NCI-H82 (cell line): ENCODE results near the gene GCN1.
A peak's percentile ranks its signal among the peaks of the same experiment; 100 is the strongest.
"Not testable (repeated sequence)": the region's sequence is repeated elsewhere in the genome, so short reads cannot be mapped to it uniquely, and the experiment has no call there.

ENCODE experiments used
- DNase-seq: peaks from one replicate; lab custom pipeline; 2025; lab: John Stamatoyannopoulos, UW

Gene GCN1

GRCh38 chr12:120213758-120214157, 19.2 kb upstream of the GCN1 start:
- DNase-seq, result no peak

- not testable (repeated sequence) for DNase-seq
Measured at GRCh38 chr12:120213182-120213581, 18.7 kb upstream of the GCN1 start.

GRCh38 chr12:120212301-120212700, 17.8 kb upstream of the GCN1 start:
- DNase-seq, result no peak

GRCh38 chr12:120211904-120212283, 17.4 kb upstream of the GCN1 start:
- no peak for DNase-seq

GRCh38 chr12:120211243-120211903, 16.9 kb upstream of the GCN1 start:
- no peak for DNase-seq

GRCh38 chr12:120209851-120210250, 15.3 kb upstream of the GCN1 start:
- DNase-seq, result no peak

GRCh38 chr12:120207227-120207626, 12.7 kb upstream of the GCN1 start:
- DNase-seq, result no peak

GRCh38 chr12:120206781-120207180, 12.3 kb upstream of the GCN1 start:
- not testable (repeated sequence) for DNase-seq

- no peak for DNase-seq
Measured at GRCh38 chr12:120206228-120206627, 11.7 kb upstream of the GCN1 start.

- DNase-seq, result no peak
Measured at GRCh38 chr12:120204171-120204570, 9.7 kb upstream of the GCN1 start.

GRCh38 chr12:120200364-120200800, 5.9 kb upstream of the GCN1 start:
- no peak for DNase-seq

- DNase-seq, result peak; percentile 26
Measured at GRCh38 chr12:120199595-120200306, 5.2 kb upstream of the GCN1 start.

GRCh38 chr12:120199025-120199424, 4.5 kb upstream of the GCN1 start:
- DNase-seq, result no peak

GRCh38 chr12:120197542-120197887, 3.0 kb upstream of the GCN1 start:
- DNase-seq, result no peak

GRCh38 chr12:120196817-120197541, 2.5 kb upstream of the GCN1 start:
- peak; percentile 35 for DNase-seq

- DNase-seq, result peak; percentile 57
Measured at GRCh38 chr12:120196363-120196762, 1.8 kb upstream of the GCN1 start.

- peak; percentile 48 for DNase-seq
Measured at GRCh38 chr12:120194226-120194533, 335 bp downstream of the GCN1 start.

- DNase-seq, result not testable (repeated sequence)
Measured at GRCh38 chr12:120193286-120193685, 1.2 kb downstream of the GCN1 start.

- no peak for DNase-seq
Measured at GRCh38 chr12:120190985-120191480, 3.5 kb downstream of the GCN1 start.

- no peak for DNase-seq
Measured at GRCh38 chr12:120190386-120190785, 4.1 kb downstream of the GCN1 start.

GRCh38 chr12:120186654-120187053, 7.9 kb downstream of the GCN1 start:
- DNase-seq, result no peak

- DNase-seq, result no peak
Measured at GRCh38 chr12:120183211-120183631, 11.3 kb downstream of the GCN1 start.

GRCh38 chr12:120181991-120182631, 12.4 kb downstream of the GCN1 start:
- DNase-seq, result peak; percentile 98
